NCI-H2227 (cell line): Measurements from ENCODE around the gene C1orf198.

Experiments used
- DNase-seq: peaks from one replicate; lab custom pipeline; 2025; ENCODE audit not compliant: unreplicated experiment; lab: John Stamatoyannopoulos, UW

C1orf198 gene

GRCh38 chr1:230814949-230815692 is 53.2 kb downstream of the C1orf198 start:
- DNase-seq: no peak

- DNase-seq: no peak
These were observed 55.8 kb downstream of the C1orf198 start for GRCh38 chr1:230812568-230812967.

- no peak for DNase-seq
These were observed 58.9 kb downstream of the C1orf198 start for GRCh38 chr1:230809256-230809990.

- DNase-seq: no peak
These were observed 59.9 kb downstream of the C1orf198 start for GRCh38 chr1:230808281-230808872.

- DNase-seq: no peak
These were observed 60.6 kb downstream of the C1orf198 start for GRCh38 chr1:230807561-230808280.

GRCh38 chr1:230807029-230807428 is 61.3 kb downstream of the C1orf198 start:
- no peak for DNase-seq

- no peak for DNase-seq
These were observed 61.8 kb downstream of the C1orf198 start for GRCh38 chr1:230806552-230806951.

- no peak for DNase-seq
These were observed 63.9 kb downstream of the C1orf198 start for GRCh38 chr1:230804396-230804795.

GRCh38 chr1:230800891-230801840 is 67.2 kb downstream of the C1orf198 start:
- no peak for DNase-seq

GRCh38 chr1:230798491-230798890 is 69.8 kb downstream of the C1orf198 start:
- no peak for DNase-seq

GRCh38 chr1:230797942-230798365 is 70.4 kb downstream of the C1orf198 start:
- peak; percentile 41 for DNase-seq

- no peak for DNase-seq
These were observed 70.9 kb downstream of the C1orf198 start for GRCh38 chr1:230797376-230797920.

- DNase-seq: no peak
These were observed 71.7 kb downstream of the C1orf198 start for GRCh38 chr1:230796626-230797025.

- DNase-seq: no peak
These were observed 73.3 kb downstream of the C1orf198 start for GRCh38 chr1:230794871-230795605.

GRCh38 chr1:230794431-230794830 is 73.9 kb downstream of the C1orf198 start:
- no peak for DNase-seq

GRCh38 chr1:230793463-230793745 is 74.9 kb downstream of the C1orf198 start:
- DNase-seq: no peak

GRCh38 chr1:230792691-230793462 is 75.4 kb downstream of the C1orf198 start:
- no peak for DNase-seq

GRCh38 chr1:230791986-230792564 is 76.2 kb downstream of the C1orf198 start:
- DNase-seq: no peak
